Smooth muscle cell (in vitro differentiated cells): ENCODE results near the gene CMIP. TPM values are rescaled to one million over a fixed set of nuclear protein-coding genes. Genes with fewer than 3 reads are reported as not detected.

Experiments
- DNase-seq: peaks from one replicate; lab custom pipeline; 2025; ENCODE audit not compliant: unreplicated experiment; lab: John Stamatoyannopoulos, UW
- H2AFZ ChIP-seq: fragments of 200-600 bp; sonication (generic); 2 replicates; pipeline ENCODE4 v1.6.0; 2016; ENCODE audit warnings: antibody characterized with exemption, low read depth, mild to moderate bottlenecking
- H3F3A ChIP-seq: fragments of 200-600 bp; sonication (generic); 2 replicates; pipeline ENCODE4 v1.6.0; 2017; ENCODE audit warnings: antibody characterized with exemption, low read depth
- H3K27ac ChIP-seq: fragments of 200-600 bp; sonication (generic); 2 replicates; pipeline ENCODE4 v1.5.1; 2016; ENCODE audit warnings: low read depth, mild to moderate bottlenecking
- H3K27me3 ChIP-seq: fragments of 200-600 bp; sonication (generic); 2 replicates; pipeline ENCODE4 v1.6.1; 2016; ENCODE audit warnings: low read depth, mild to moderate bottlenecking
- H3K36me3 ChIP-seq: fragments of 200-600 bp; sonication (generic); 2 replicates; pipeline ENCODE4 v1.5.1; 2016; ENCODE audit warnings: low read depth
- H3K4me1 ChIP-seq: fragments of 200-600 bp; sonication (generic); 2 replicates; pipeline ENCODE4 v1.5.1; 2016; ENCODE audit warnings: low read depth
- H3K4me2 ChIP-seq: fragments of 200-600 bp; sonication (generic); 2 replicates; pipeline ENCODE4 v1.6.0; 2016; ENCODE audit warnings: mild to moderate bottlenecking
- H3K4me3 ChIP-seq: fragments of 200-600 bp; sonication (generic); 2 replicates; pipeline ENCODE4 v1.5.1; 2016; ENCODE audit warnings: mild to moderate bottlenecking
- H3K79me2 ChIP-seq: fragments of 200-600 bp; sonication (generic); 2 replicates; pipeline ENCODE4 v1.6.0; 2016; ENCODE audit warnings: low read depth, mild to moderate bottlenecking
- H3K9ac ChIP-seq: fragments of 200-600 bp; sonication (generic); 2 replicates; pipeline ENCODE4 v1.6.0; 2016; ENCODE audit warnings: low read depth
- H3K9me3 ChIP-seq: fragments of 200-600 bp; sonication (generic); replicated peaks from 2 replicates; pipeline ENCODE4 v1.5.1; 2016; ENCODE audit warnings: low read depth
- H4K20me1 ChIP-seq: fragments of 200-600 bp; sonication (generic); 2 replicates; pipeline ENCODE4 v1.6.0; 2016; ENCODE audit warnings: low read depth
- CTCF ChIP-seq: fragments of 200-600 bp; sonication (generic); IDR thresholded peaks from 2 replicates; pipeline ENCODE4 v1.5.1; 2017; ENCODE audit warnings: borderline replicate concordance, mild to moderate bottlenecking, antibody characterized with exemption; ENCODE audit not compliant: insufficient read depth, poor library complexity, severe bottlenecking
- WGBS: methylation state at CpG from one replicate; pipeline ENCODE4 v1.1.7; 2016; ENCODE audit warnings: low lambda C conversion rate; 5-methylcytosine and 5-hydroxymethylcytosine counted together
- polyA plus RNA-seq: library from polyadenylated mRNA; unstranded; fragments of >200 nt; fragmentation: Nextera tagmentation; extraction: Ambion mirVana; gene quantifications from 2 replicates; pipeline ENCODE4 v1.2.1, GENCODE V29; 2016
- total RNA-seq: library from RNA; depleted of rRNA; stranded (reverse); fragments of >200 nt; gene quantifications from 2 replicates; pipeline ENCODE4 v1.2.3, GENCODE V29; 2014

CMIP gene
- total and polyA plus RNA-seq, 2 experiments from 2014 or later = 2.5 to 44.5 TPM

GRCh38 chr16:81556715-81557284 lies 112.2 kb downstream of the CMIP start:
- TF ChIP-seq CTCF = no peak
- H3K4me1 ChIP-seq = peaks cover 9% of the 10 kb centered on the region
- H3K27me3 ChIP-seq = no peaks in the 10 kb centered on the region
- no peak overlapping the region for H3K9ac ChIP-seq
- DNase-seq = no peak
- H3K4me3 ChIP-seq = no peak overlapping the region
- 95% methylated on average over 13 of the region's 13 CpGs for WGBS
- H3F3A ChIP-seq = peaks cover 5% of the 10 kb centered on the region
- no peak overlapping the region for H2AFZ ChIP-seq
- peaks cover 62% of the 10 kb centered on the region for H4K20me1 ChIP-seq
- peaks cover 88% of the 10 kb centered on the region for H3K79me2 ChIP-seq
- no peak overlapping the region for H3K27ac ChIP-seq
- no peaks in the 10 kb centered on the region for H3K9me3 ChIP-seq
- H3K4me2 ChIP-seq = no peak overlapping the region
- H3K36me3 ChIP-seq = no peaks in the 10 kb centered on the region

- 92% methylated on average over 15 of the region's 15 CpGs for WGBS
- Histone ChIP-seq H3K27me3 (no peaks in the 10 kb centered on the region), H3K36me3 (no peaks in the 10 kb centered on the region), H3K27ac (no peak overlapping the region), H3K4me3 (no peak overlapping the region), H2AFZ (no peak overlapping the region), H3K9me3 (no peaks in the 10 kb centered on the region), H3K9ac (no peak overlapping the region), H3K4me2 (no peak overlapping the region), H3K4me1 (peaks cover under 1% of the 10 kb centered on the region), H3K79me2 (peaks cover 94% of the 10 kb centered on the region), H3F3A (no peaks in the 10 kb centered on the region), H4K20me1 (peaks cover 74% of the 10 kb centered on the region)
- DNase-seq = no peak
- TF ChIP-seq CTCF = no peak
Measured at GRCh38 chr16:81558077-81558443, 113.5 kb downstream of the CMIP start.

- no peaks in the 10 kb centered on the region for H3K4me1 ChIP-seq
- H3K27me3 ChIP-seq = no peaks in the 10 kb centered on the region
- H3K4me2 ChIP-seq = no peak overlapping the region
- H2AFZ ChIP-seq = no peak overlapping the region
- TF ChIP-seq CTCF = no peak
- H3K9me3 ChIP-seq = no peaks in the 10 kb centered on the region
- H3K4me3 ChIP-seq = no peak overlapping the region
- no peak overlapping the region for H3K9ac ChIP-seq
- no peaks in the 10 kb centered on the region for H3F3A ChIP-seq
- DNase-seq = no peak
- H3K36me3 ChIP-seq = no peaks in the 10 kb centered on the region
- peaks cover 74% of the 10 kb centered on the region for H4K20me1 ChIP-seq
- 95% methylated on average over 16 of the region's 16 CpGs for WGBS
- H3K79me2 ChIP-seq = peaks cover 94% of the 10 kb centered on the region
- no peak overlapping the region for H3K27ac ChIP-seq
Measured at GRCh38 chr16:81558444-81559175, 114.0 kb downstream of the CMIP start.
